ENCODE results near the gene GRID2IP. TPM values are rescaled to one million over a fixed set of nuclear protein-coding genes. Genes with fewer than 3 reads are reported as not detected.
A peak's percentile ranks its signal among the peaks of the same experiment; 100 is the strongest.

GRID2IP gene
- total and polyA plus RNA-seq, 10 of the 15 experiments (the other 5 are each of a cell fraction or from before 2014, with no cell fraction given) = not detected

- no peak overlapping the region for H3K4me2 ChIP-seq (ENCODE audit: control insufficient read depth, insufficient read depth)
- H3K36me3 ChIP-seq (ENCODE audit: control insufficient read depth in 2 of 2, insufficient read depth in 2 of 2, low read length in 1 of 2) = no peaks in the 10 kb centered on the region
- H4K20me1 ChIP-seq (ENCODE audit: control insufficient read depth, insufficient read depth) = no peaks in the 10 kb centered on the region
- peak; percentile 60; the same call in 2 of the 3 replicates for ATAC-seq
- peak; percentile 43; the same call in 1 of the 2 replicates for TF ChIP-seq SPI1 (IDR thresholded peaks at IDR 0.05; ENCODE audit: borderline replicate concordance, insufficient read depth, low read depth, low read length)
- peak; percentile 67 for TF ChIP-seq RAD21 (IDR thresholded peaks at IDR 0.05; ENCODE audit: insufficient read depth, low read depth, low read length)
- peak; percentile 39; the same call in 1 of the 2 replicates for TF ChIP-seq SMC3 (IDR thresholded peaks at IDR 0.05; ENCODE audit: borderline replicate concordance, low read length)
- no peak for TF ChIP-seq ZBTB11 (CRISPR knock-in tag; IDR thresholded peaks at IDR 0.05)
- peak; percentile 43 to 62 (median 49) for TF ChIP-seq CTCF (IDR thresholded peaks at IDR 0.05 in 2 of 3, conservative IDR thresholded peaks at IDR 0.05 in 1 of 3; ENCODE audit: control insufficient read depth in 2 of 3, extremely low read depth in 1 of 3, insufficient read depth in 1 of 3, low read depth in 3 of 3, low read length in 3 of 3)
- no peaks in the 10 kb centered on the region for H3K27me3 ChIP-seq (replicated peaks in 1 of 2; ENCODE audit: control insufficient read depth in 2 of 2, insufficient read depth in 2 of 2, low read length in 1 of 2)
- no peak for DNase-seq (ENCODE audit: low read depth, low spot score)
- in situ Hi-C loops (cut with MboI) = no loop called here
- ChIA-PET RAD21 (ENCODE audit: unreplicated experiment) (interaction anchor here (0.9 to 1.8 kb wide), 3 partner anchors 15 to 43 kb away, joined by 3 to 5 read pairs (median 3); no protein-coding TSS in a partner anchor), SMC1A (ENCODE audit: uncharacterized antibody, unreplicated experiment) (interaction anchor here (0.7 to 1.3 kb wide), 2 partner anchors 17 to 313 kb away, joined by 3 to 7 read pairs; no protein-coding TSS in a partner anchor), CTCF (interaction anchor here (0.6 to 2.1 kb wide), 4 partner anchors 16 to 260 kb away, joined by 3 to 20 read pairs (median 8); no protein-coding TSS in a partner anchor), POLR2A (interaction anchor here (0.6 kb wide), 1 partner anchor 70 kb away, joined by 3 read pairs; no protein-coding TSS in a partner anchor)
- no peak overlapping the region for H3K27ac ChIP-seq (ENCODE audit: control insufficient read depth, insufficient read depth)
- intact Hi-C loops (cut with micrococcal nuclease; ENCODE audit: unreplicated experiment) = no loop called here
- no peaks in the 10 kb centered on the region for H3K79me2 ChIP-seq (ENCODE audit: control insufficient read depth, insufficient read depth, low read length)
- no peaks in the 10 kb centered on the region for H3K9me3 ChIP-seq (replicated peaks; ENCODE audit: control insufficient read depth, insufficient read depth, low read length)
- BruUV-seq (replicated peaks) = no TSS peak
- no peak overlapping the region for H2AFZ ChIP-seq (ENCODE audit: control insufficient read depth, low read depth, low read length)
- no peak for FAIRE-seq
- WGBS (ENCODE audit: insufficient coverage, insufficient replicate concordance, low lambda C conversion rate, missing lambda C conversion rate) = 15% methylated on average over 6 of the region's 6 CpGs
- H3K4me1 ChIP-seq (ENCODE audit: control insufficient read depth, insufficient read depth, low read length) = no peaks in the 10 kb centered on the region
- no peak overlapping the region for H3K9ac ChIP-seq (ENCODE audit: control insufficient read depth, insufficient read depth, low read length)
- H3K4me3 ChIP-seq = no peak overlapping the region
Measured at GRCh38 chr7:6558837-6559236, 7.6 kb upstream of the GRID2IP start.

Data from GM12878 (cell line).